Prostate gland (tissue), 2 donors: Measurements from ENCODE around the gene MMRN1. TPM values are rescaled to one million over a fixed set of nuclear protein-coding genes. Genes with fewer than 3 reads are reported as not detected.

Experiments used
- DNase-seq: peaks from one replicate; pipeline ENCODE4 v3.0.0-alpha.2; 2019; ENCODE audit warnings: low spot score
- H3K27ac ChIP-seq, 2 donors: fragments of 200-600 bp; sonication (generic); 2 replicates each; pipeline ENCODE4 v1.5.1; 2017 to 2019
- H3K27me3 ChIP-seq: fragments of 200-600 bp; sonication (generic); replicated peaks from 2 replicates; pipeline ENCODE4 v1.5.1; 2019; ENCODE audit not compliant: insufficient read depth
- H3K36me3 ChIP-seq, 2 donors: fragments of 200-600 bp; sonication (generic); 1 replicate in 1 of 2; 2 replicates in 1 of 2; pipeline versions ENCODE4 v1.5.1 to v1.8.1; 2017 to 2019
- H3K4me1 ChIP-seq: fragments of 200-600 bp; sonication (generic); replicated peaks from 2 replicates; pipeline ENCODE4 v1.5.1; 2019
- H3K4me3 ChIP-seq, 2 donors: fragments of 200-600 bp; sonication (generic); 2 replicates each; pipeline ENCODE4 v1.5.1; 2017 to 2019
- H3K9me3 ChIP-seq: fragments of 200-600 bp; sonication (generic); 2 replicates; pipeline ENCODE4 v1.5.1; 2017
- POLR2A ChIP-seq: fragments of 450-650 bp; IDR thresholded peaks from one replicate; pipeline ENCODE4 v1.6.1; 2016; ENCODE audit warnings: antibody characterized with exemption, mild to moderate bottlenecking
- POLR2AphosphoS5 ChIP-seq: sonication (generic); formaldehyde crosslinking; IDR thresholded peaks from one replicate; pipeline ENCODE4 v1.6.1; 2017; ENCODE audit warnings: antibody characterized with exemption
- WGBS: methylation state at CpG from one replicate; pipeline ENCODE4 v1.1.5; 2018; 5-methylcytosine and 5-hydroxymethylcytosine counted together
- intact Hi-C: fragments of 100-400 bp; cut with DNase I; formaldehyde crosslinking; loops from one replicate; pipeline ENCODE4 v1.14.2; 2022
- total RNA-seq, 2 donors: library from RNA; depleted of rRNA; stranded (reverse); fragments of >200 nt; gene quantifications; one replicate each; pipeline ENCODE4 v1.1.0, GENCODE V29; 2016
- TF ChIP-seq, protein P1 (sequence below), 4 experiments: fragments of 200-600 bp in 2 of 4; fragments of 450-650 bp in 2 of 4; sonication (generic) in 2 of 4; IDR thresholded peaks; 1 replicate in 3 of 4; 2 replicates in 1 of 4; pipeline ENCODE4 v1.5.1; 2016 to 2019; ENCODE audit warnings: antibody characterized with exemption in 4 of 4, mild to moderate bottlenecking in 2 of 4, moderate library complexity in 2 of 4

MMRN1 gene
- total RNA-seq, 2 donors from 2014 or later, result 5.9 to 10.6 TPM

GRCh38 chr4:89994176-89994873 lies 99.7 kb downstream of the MMRN1 start:
- Histone ChIP-seq H3K36me3 (no peaks in the 10 kb centered on the region), H3K9me3 (no peaks in the 10 kb centered on the region), H3K27me3 (no peaks in the 10 kb centered on the region), H3K4me3 (no peak overlapping the region), H3K27ac (no peak overlapping the region), H3K4me1 (no peaks in the 10 kb centered on the region)
- DNase-seq, result no peak
- no peak for TF ChIP-seq POLR2A
- TF ChIP-seq, protein P1, sequence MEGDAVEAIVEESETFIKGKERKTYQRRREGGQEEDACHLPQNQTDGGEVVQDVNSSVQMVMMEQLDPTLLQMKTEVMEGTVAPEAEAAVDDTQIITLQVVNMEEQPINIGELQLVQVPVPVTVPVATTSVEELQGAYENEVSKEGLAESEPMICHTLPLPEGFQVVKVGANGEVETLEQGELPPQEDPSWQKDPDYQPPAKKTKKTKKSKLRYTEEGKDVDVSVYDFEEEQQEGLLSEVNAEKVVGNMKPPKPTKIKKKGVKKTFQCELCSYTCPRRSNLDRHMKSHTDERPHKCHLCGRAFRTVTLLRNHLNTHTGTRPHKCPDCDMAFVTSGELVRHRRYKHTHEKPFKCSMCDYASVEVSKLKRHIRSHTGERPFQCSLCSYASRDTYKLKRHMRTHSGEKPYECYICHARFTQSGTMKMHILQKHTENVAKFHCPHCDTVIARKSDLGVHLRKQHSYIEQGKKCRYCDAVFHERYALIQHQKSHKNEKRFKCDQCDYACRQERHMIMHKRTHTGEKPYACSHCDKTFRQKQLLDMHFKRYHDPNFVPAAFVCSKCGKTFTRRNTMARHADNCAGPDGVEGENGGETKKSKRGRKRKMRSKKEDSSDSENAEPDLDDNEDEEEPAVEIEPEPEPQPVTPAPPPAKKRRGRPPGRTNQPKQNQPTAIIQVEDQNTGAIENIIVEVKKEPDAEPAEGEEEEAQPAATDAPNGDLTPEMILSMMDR (IDR thresholded peaks at IDR 0.05), result no peak
- no peak for TF ChIP-seq POLR2AphosphoS5
- intact Hi-C loops, result no loop called here
- WGBS, result 57% methylated on average over 3 of the region's 3 CpGs

- H3K27ac ChIP-seq, result no peak overlapping the region
- 69% methylated on average over 4 of the region's 4 CpGs for WGBS
- H3K4me3 ChIP-seq, result no peak overlapping the region
- H3K36me3 ChIP-seq, result no peaks in the 10 kb centered on the region
- no peaks in the 10 kb centered on the region for H3K4me1 ChIP-seq
- H3K9me3 ChIP-seq, result no peaks in the 10 kb centered on the region
- no peaks in the 10 kb centered on the region for H3K27me3 ChIP-seq
- DNase-seq, result no peak
- TF ChIP-seq POLR2A (no peak), POLR2AphosphoS5 (no peak)
- TF ChIP-seq, protein P1 (IDR thresholded peaks at IDR 0.05), result no peak
- intact Hi-C loops, result no loop called here
Observed at GRCh38 chr4:89995006-89995405, 100.4 kb downstream of the MMRN1 start.

- Histone ChIP-seq H3K4me3 (no peak overlapping the region), H3K4me1 (no peaks in the 10 kb centered on the region), H3K27me3 (no peaks in the 10 kb centered on the region), H3K9me3 (no peaks in the 10 kb centered on the region), H3K27ac (no peak overlapping the region), H3K36me3 (no peaks in the 10 kb centered on the region)
- intact Hi-C loops, result no loop called here
- 64% methylated on average over 2 of the region's 2 CpGs for WGBS
- TF ChIP-seq POLR2A (no peak), POLR2AphosphoS5 (no peak)
- TF ChIP-seq, protein P1 (IDR thresholded peaks at IDR 0.05), result no peak
- no peak for DNase-seq
Observed at GRCh38 chr4:89995814-89996213, 101.2 kb downstream of the MMRN1 start.

GRCh38 chr4:89997171-89997704 lies 102.6 kb downstream of the MMRN1 start:
- Histone ChIP-seq H3K9me3 (no peaks in the 10 kb centered on the region), H3K27me3 (no peaks in the 10 kb centered on the region), H3K4me1 (no peaks in the 10 kb centered on the region), H3K4me3 (no peak overlapping the region), H3K36me3 (no peaks in the 10 kb centered on the region), H3K27ac (no peak overlapping the region)
- TF ChIP-seq POLR2A (no peak), POLR2AphosphoS5 (no peak)
- TF ChIP-seq, protein P1 (IDR thresholded peaks at IDR 0.05), result no peak
- WGBS, result 23% methylated on average over 4 of the region's 4 CpGs
- no peak for DNase-seq
- intact Hi-C loops, result no loop called here

- Histone ChIP-seq H3K36me3 (no peaks in the 10 kb centered on the region), H3K4me1 (no peaks in the 10 kb centered on the region), H3K9me3 (no peaks in the 10 kb centered on the region), H3K4me3 (no peak overlapping the region), H3K27me3 (no peaks in the 10 kb centered on the region), H3K27ac (no peak overlapping the region)
- TF ChIP-seq POLR2AphosphoS5 (no peak), POLR2A (no peak)
- TF ChIP-seq, protein P1 (IDR thresholded peaks at IDR 0.05), result no peak
- no peak for DNase-seq
- intact Hi-C loops, result no loop called here
- 59% methylated on average over 6 of the region's 6 CpGs for WGBS
Observed at GRCh38 chr4:89998469-89999011, 103.9 kb downstream of the MMRN1 start.
